Liver (tissue), 3 donors: Measurements from ENCODE around the gene PPP1R14C.

Experiments used
- ATF3 ChIP-seq: IDR thresholded peaks from 2 replicates; pipeline ENCODE4 v1.6.1; 2016; ENCODE audit warnings: antibody characterized with exemption
- CTCF ChIP-seq: fragments of 150-350 bp; IDR thresholded peaks from 2 replicates; pipeline ENCODE4 v1.5.1; 2017; ENCODE audit warnings: improper control_type of control experiment, low read depth, low read length; ENCODE audit not compliant: missing input control
- EGR1 ChIP-seq, 2 donors: IDR thresholded peaks; 2 replicates each; pipeline ENCODE4 v1.6.1; 2016 to 2018; ENCODE audit warnings: antibody characterized with exemption in 2 of 2, low read depth in 2 of 2
- GABPA ChIP-seq, 2 donors: IDR thresholded peaks in 1 of 2; conservative IDR thresholded peaks in 1 of 2; 2 replicates each; pipeline ENCODE4 v1.6.1; 2016; ENCODE audit warnings: antibody characterized with exemption in 2 of 2, mild to moderate bottlenecking in 1 of 2, moderate library complexity in 1 of 2
- NR2F2 ChIP-seq: IDR thresholded peaks from 2 replicates; pipeline ENCODE4 v1.6.1; 2016; ENCODE audit warnings: antibody characterized with exemption
- REST ChIP-seq: IDR thresholded peaks from 2 replicates; pipeline ENCODE4 v1.6.1; 2016; ENCODE audit warnings: antibody characterized with exemption, mild to moderate bottlenecking
- YY1 ChIP-seq: IDR thresholded peaks from 2 replicates; pipeline ENCODE4 v1.6.1; 2016; ENCODE audit warnings: antibody characterized with exemption, mild to moderate bottlenecking
- donor health status: healthy.
- donor health status: healthy.

GRCh38 chr6:150204705-150205472 is 62.0 kb downstream of the PPP1R14C start:
- TF ChIP-seq CTCF (no peak), YY1 (no peak), ATF3 (no peak), GABPA (IDR thresholded peaks at IDR 0.05 in 1 of 2, conservative IDR thresholded peaks at IDR 0.05 in 1 of 2) (no peak), REST (no peak), EGR1 (IDR thresholded peaks at IDR 0.05; ENCODE audit: low read depth in 2 of 2) (no peak), NR2F2 (no peak)
